Endothelial cell of umbilical vein (primary cell): Measurements from ENCODE around the gene ASIC4. TPM values are rescaled to one million over a fixed set of nuclear protein-coding genes. Genes with fewer than 3 reads are reported as not detected.

Experiments used
- BruUV-seq: library from RNA; stranded (reverse); fragments of 400-500 nt; replicated peaks from 2 replicates; lab custom pipeline; 2021; lab: Mats Ljungman, UMichigan
- CTCF ChIA-PET: fragments of 300-600, 350-600 bp; sonication (Branson Sonifier 250); formaldehyde crosslinking; loops from one replicate; lab custom pipeline; 2021; ENCODE audit warnings: antibody characterized with exemption, inconsistent platforms; lab: Charles Lee
- POLR2A ChIA-PET: fragments of 300-600, 350-600 bp; sonication (Branson Sonifier 250); formaldehyde crosslinking; loops from one replicate; lab custom pipeline; 2021; ENCODE audit warnings: antibody characterized with exemption, inconsistent platforms; lab: Charles Lee
- DNase-seq: peaks from one replicate; pipeline ENCODE4 v3.0.0-alpha.2; 2011; ENCODE audit warnings: low read depth, low spot score
- FAIRE-seq: peaks from 2 replicates; lab custom pipeline; 2011; peaks lifted over from hg19 to GRCh38; lab: Jason Lieb, UNC
- H2AFZ ChIP-seq: 2 replicates; pipeline ENCODE4 v1.6.0; 2012; ENCODE audit warnings: low read depth, low read length, control low read depth, inconsistent platforms
- H3K27ac ChIP-seq: 2 replicates; pipeline ENCODE4 v1.5.1; 2011; ENCODE audit warnings: low read depth, mild to moderate bottlenecking, control low read depth, low read length, moderate library complexity; ENCODE audit not compliant: insufficient read depth
- H3K27me3 ChIP-seq, 2 experiments: 2 replicates each; pipeline versions ENCODE4 v1.6.0 to v1.6.1; 2011; ENCODE audit warnings: low read length in 2 of 2, mixed read lengths in 1 of 2; ENCODE audit not compliant: control insufficient read depth in 2 of 2, insufficient read depth in 2 of 2
- H3K36me3 ChIP-seq, 2 experiments: 2 replicates in 1 of 2; 3 replicates in 1 of 2; pipeline ENCODE4 v1.5.1; 2011; ENCODE audit warnings: low read length in 2 of 2, mild to moderate bottlenecking in 1 of 2, moderate library complexity in 1 of 2; ENCODE audit not compliant: control insufficient read depth in 2 of 2, insufficient read depth in 2 of 2; ENCODE audit errors: extremely low read depth in 1 of 2
- H3K4me1 ChIP-seq: 3 replicates; pipeline ENCODE4 v1.5.1; 2011; ENCODE audit warnings: mild to moderate bottlenecking, low read length; ENCODE audit not compliant: control insufficient read depth, insufficient read depth; ENCODE audit errors: extremely low read depth
- H3K4me2 ChIP-seq: 2 replicates; pipeline ENCODE4 v1.6.1; 2011; ENCODE audit warnings: low read length, control low read depth, mixed read lengths; ENCODE audit not compliant: insufficient read depth
- H3K4me3 ChIP-seq, 3 experiments: fragments of 200-600 bp in 1 of 3; sonication (generic), shearing (Covaris generic) in 1 of 3; replicated peaks in 1 of 3; 2 replicates each; pipeline ENCODE4 v1.5.1; 2011 to 2016; ENCODE audit warnings: control low read depth in 3 of 3, low read length in 3 of 3, mild to moderate bottlenecking in 2 of 3, inconsistent platforms in 1 of 3, low read depth in 1 of 3, moderate library complexity in 1 of 3; ENCODE audit not compliant: insufficient read depth in 1 of 3
- H3K79me2 ChIP-seq: 2 replicates; pipeline ENCODE4 v1.6.0; 2012; ENCODE audit warnings: low read length, inconsistent platforms; ENCODE audit not compliant: control insufficient read depth, insufficient read depth
- H3K9ac ChIP-seq: replicated peaks from 2 replicates; pipeline ENCODE3; 2011; ENCODE audit warnings: low read length, control low read depth; ENCODE audit not compliant: insufficient read depth; ENCODE audit errors: extremely low read depth
- H3K9me1 ChIP-seq: replicated peaks from 3 replicates; pipeline ENCODE4 v1.6.0; 2011; ENCODE audit warnings: mild to moderate bottlenecking, low read length; ENCODE audit not compliant: control insufficient read depth, insufficient read depth; ENCODE audit errors: extremely low read depth
- H3K9me3 ChIP-seq: replicated peaks from 2 replicates; pipeline ENCODE4 v1.5.1; 2012; ENCODE audit warnings: low read length, inconsistent platforms; ENCODE audit not compliant: control insufficient read depth, insufficient read depth
- H4K20me1 ChIP-seq: replicated peaks from 2 replicates; pipeline ENCODE3; 2011; ENCODE audit warnings: mild to moderate bottlenecking, low read length; ENCODE audit not compliant: control insufficient read depth, insufficient read depth; ENCODE audit errors: extremely low read depth
- EZH2 ChIP-seq: IDR thresholded peaks from 2 replicates; pipeline ENCODE4 v1.6.1; 2012; ENCODE audit warnings: borderline replicate concordance, low read depth, mild to moderate bottlenecking, moderate library complexity, low read length, inconsistent platforms; ENCODE audit not compliant: severe bottlenecking
- FOS ChIP-seq: IDR thresholded peaks from 2 replicates; pipeline ENCODE4 v1.6.1; 2011; ENCODE audit warnings: mild to moderate bottlenecking, low read length, moderate library complexity, borderline replicate concordance; ENCODE audit not compliant: insufficient read depth
- GATA2 ChIP-seq: IDR thresholded peaks from 2 replicates; pipeline ENCODE4 v1.7.0; 2011; ENCODE audit warnings: low read depth, mild to moderate bottlenecking, moderate library complexity, mixed read lengths, low read length; ENCODE audit not compliant: insufficient read length, insufficient read depth
- JUN ChIP-seq: IDR thresholded peaks from 2 replicates; pipeline ENCODE4 v1.6.1; 2011; ENCODE audit warnings: borderline replicate concordance, low read depth; ENCODE audit not compliant: insufficient read length, insufficient read depth
- MAX ChIP-seq: IDR thresholded peaks from 2 replicates; pipeline ENCODE4 v1.6.1; 2011; ENCODE audit not compliant: insufficient read depth, insufficient read length
- POLR2AphosphoS5 ChIP-seq: IDR thresholded peaks from 2 replicates; pipeline ENCODE4 v1.6.1; 2012; ENCODE audit warnings: low read depth, mild to moderate bottlenecking, control low read depth, low read length, moderate library complexity; ENCODE audit not compliant: insufficient read depth
- dilution Hi-C: fragments of 300-500 bp; cut with MboI; formaldehyde crosslinking; loops from one replicate; pipeline ENCODE4 v1.15.0; 2019; ENCODE audit warnings: low sequenced_read_pairs; ENCODE audit not compliant: extremely low pct_ligation_motif_present
- intact Hi-C: fragments of 100-400 bp; cut with micrococcal nuclease; formaldehyde crosslinking; loops from one replicate; pipeline ENCODE4 v1.10.0; 2022
- polyA plus RNA-seq, 4 experiments: library from polyadenylated mRNA; depleted of rRNA in 3 of 4; stranded (reverse) in 3 of 4; unstranded in 1 of 4; fragments of >200 nt; gene quantifications; 2 replicates each; pipeline versions ENCODE4 v1.2.1 to v1.2.3, GENCODE V29; 2011 to 2012; ENCODE audit warnings: missing spikeins in 1 of 4
- total RNA-seq: library from RNA; stranded (reverse); gene quantifications from 2 replicates; pipeline ENCODE4 v1.2.3, GENCODE V29; 2021
- TF ChIP-seq, protein P1 (sequence below), 2 donors: IDR thresholded peaks; 1 replicate in 1 of 2; 2 replicates in 1 of 2; pipeline ENCODE4 v1.5.1; 2011; ENCODE audit warnings: low read length in 2 of 2, mild to moderate bottlenecking in 2 of 2, moderate library complexity in 2 of 2, control low read depth in 1 of 2, inconsistent platforms in 1 of 2, low read depth in 1 of 2; ENCODE audit not compliant: insufficient read depth in 1 of 2; ENCODE audit errors: extremely low read depth in 1 of 2

The ASIC4 gene
- total and polyA plus RNA-seq, 2 donors (not counting 3 experiments of a cell fraction or from before 2014, with no cell fraction given): not detected

DNA sequence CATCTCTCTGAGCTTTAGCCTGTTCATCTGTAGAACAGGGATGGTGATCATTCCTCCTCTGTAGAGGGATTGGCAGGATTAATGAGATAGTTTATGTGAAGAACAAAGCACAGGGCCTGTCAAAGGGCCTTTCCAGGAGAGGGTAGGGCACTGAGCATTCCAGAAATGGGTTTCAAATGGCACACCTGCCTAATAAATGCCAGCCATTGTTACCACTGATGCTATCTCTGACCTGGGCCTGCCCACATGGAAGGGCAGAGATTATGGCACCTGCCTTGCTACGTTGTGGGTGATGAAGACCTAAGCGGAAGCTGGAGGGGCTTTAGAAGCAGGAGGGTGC is 46.6 kb upstream of the ASIC4 start:
- Histone ChIP-seq H3K79me2 (no peaks in the 10 kb centered on the region), H3K9me3 (no peaks in the 10 kb centered on the region), H4K20me1 (no peaks in the 10 kb centered on the region), H3K27me3 (no peaks in the 10 kb centered on the region), H3K4me1 (no peaks in the 10 kb centered on the region), H3K9ac (no peak overlapping the region), H3K27ac (no peak overlapping the region), H2AFZ (no peak overlapping the region), H3K9me1 (no peaks in the 10 kb centered on the region), H3K4me3 (no peak overlapping the region), H3K4me2 (no peak overlapping the region), H3K36me3 (no peaks in the 10 kb centered on the region)
- intact Hi-C loops: no loop called here
- dilution Hi-C loops: no loop called here
- CTCF ChIA-PET: interaction anchor here (1.3 to 3.0 kb wide), 5 partner anchors 8 to 62 kb away, joined by 3 to 12 read pairs (median 7); no protein-coding TSS in a partner anchor
- DNase-seq (no peak), FAIRE-seq (no peak)
- no TSS peak for BruUV-seq
- TF ChIP-seq MAX (no peak), GATA2 (no peak), POLR2AphosphoS5 (no peak), JUN (no peak), FOS (no peak), EZH2 (no peak)
- TF ChIP-seq, protein P1, sequence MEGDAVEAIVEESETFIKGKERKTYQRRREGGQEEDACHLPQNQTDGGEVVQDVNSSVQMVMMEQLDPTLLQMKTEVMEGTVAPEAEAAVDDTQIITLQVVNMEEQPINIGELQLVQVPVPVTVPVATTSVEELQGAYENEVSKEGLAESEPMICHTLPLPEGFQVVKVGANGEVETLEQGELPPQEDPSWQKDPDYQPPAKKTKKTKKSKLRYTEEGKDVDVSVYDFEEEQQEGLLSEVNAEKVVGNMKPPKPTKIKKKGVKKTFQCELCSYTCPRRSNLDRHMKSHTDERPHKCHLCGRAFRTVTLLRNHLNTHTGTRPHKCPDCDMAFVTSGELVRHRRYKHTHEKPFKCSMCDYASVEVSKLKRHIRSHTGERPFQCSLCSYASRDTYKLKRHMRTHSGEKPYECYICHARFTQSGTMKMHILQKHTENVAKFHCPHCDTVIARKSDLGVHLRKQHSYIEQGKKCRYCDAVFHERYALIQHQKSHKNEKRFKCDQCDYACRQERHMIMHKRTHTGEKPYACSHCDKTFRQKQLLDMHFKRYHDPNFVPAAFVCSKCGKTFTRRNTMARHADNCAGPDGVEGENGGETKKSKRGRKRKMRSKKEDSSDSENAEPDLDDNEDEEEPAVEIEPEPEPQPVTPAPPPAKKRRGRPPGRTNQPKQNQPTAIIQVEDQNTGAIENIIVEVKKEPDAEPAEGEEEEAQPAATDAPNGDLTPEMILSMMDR (IDR thresholded peaks at IDR 0.05; ENCODE audit: extremely low read depth in 1 of 2, insufficient read depth in 1 of 2, low read depth in 1 of 2, low read length in 2 of 2): no peak
- POLR2A ChIA-PET: no interaction called here
